ENCODE results near the gene SH3RF3.

SH3RF3 gene

GRCh38 chr2:109343460-109343859 lies 214.5 kb downstream of the SH3RF3 start:
- no peak for DNase-seq (ENCODE audit: low read depth)

GRCh38 chr2:109344270-109344805 lies 215.3 kb downstream of the SH3RF3 start:
- no peak overlapping the region for H3K4me3 ChIP-seq (ENCODE audit: low read depth, low read length)
- TF ChIP-seq CTCF (IDR thresholded peaks at IDR 0.05; ENCODE audit: insufficient read depth, low read depth, low read length, missing control alignments): no peak
- DNase-seq (ENCODE audit: low read depth): no peak

More at GRCh38 chr2:109343460-109343859, 214.5 kb downstream of the SH3RF3 start:
- TF ChIP-seq CTCF (IDR thresholded peaks at IDR 0.05; ENCODE audit: insufficient read depth, low read depth, low read length, missing control alignments): no peak
- no peak overlapping the region for H3K4me3 ChIP-seq (ENCODE audit: low read depth, low read length)

GRCh38 chr2:109345091-109345490 lies 216.1 kb downstream of the SH3RF3 start:
- no peak for TF ChIP-seq CTCF (IDR thresholded peaks at IDR 0.05; ENCODE audit: insufficient read depth, low read depth, low read length, missing control alignments)
- no peak for DNase-seq (ENCODE audit: low read depth)
- no peak overlapping the region for H3K4me3 ChIP-seq (ENCODE audit: low read depth, low read length)

- H3K4me3 ChIP-seq (ENCODE audit: low read depth, low read length): no peak overlapping the region
- DNase-seq (ENCODE audit: low read depth): no peak
- no peak for TF ChIP-seq CTCF (IDR thresholded peaks at IDR 0.05; ENCODE audit: insufficient read depth, low read depth, low read length, missing control alignments)
Observed at GRCh38 chr2:109345653-109346480, 216.9 kb downstream of the SH3RF3 start.

GRCh38 chr2:109346601-109347228 lies 217.7 kb downstream of the SH3RF3 start:
- DNase-seq (ENCODE audit: low read depth): no peak
- no peak for TF ChIP-seq CTCF (IDR thresholded peaks at IDR 0.05; ENCODE audit: insufficient read depth, low read depth, low read length, missing control alignments)
- H3K4me3 ChIP-seq (ENCODE audit: low read depth, low read length): no peak overlapping the region

- DNase-seq (ENCODE audit: low read depth): no peak
Observed at GRCh38 chr2:109347626-109348025, 218.6 kb downstream of the SH3RF3 start.

More at GRCh38 chr2:109347626-109348025, 218.6 kb downstream of the SH3RF3 start:
- no peak for TF ChIP-seq CTCF (IDR thresholded peaks at IDR 0.05; ENCODE audit: insufficient read depth, low read depth, low read length, missing control alignments)
- no peak overlapping the region for H3K4me3 ChIP-seq (ENCODE audit: low read depth, low read length)
